SU-DHL-6 (cell line): ENCODE results near the gene MAL.

ENCODE experiments used
- H2AFZ ChIP-seq: fragments of 200-600 bp; sonication (generic); 2 replicates; pipeline ENCODE4 v1.6.1; 2014; ENCODE audit warnings: low read depth, mild to moderate bottlenecking, moderate library complexity, mixed read lengths, antibody characterized with exemption, low read length; ENCODE audit not compliant: severe bottlenecking
- H3F3A ChIP-seq: fragments of 200-600 bp; shearing (Covaris generic); 2 replicates; pipeline ENCODE4 v1.6.0; 2016; ENCODE audit warnings: antibody characterized with exemption, mild to moderate bottlenecking; ENCODE audit not compliant: insufficient read depth
- H3K27ac ChIP-seq: fragments of 200-600 bp; sonication (generic); 2 replicates; pipeline ENCODE4 v1.5.1; 2016; ENCODE audit warnings: low read depth, mild to moderate bottlenecking, low read length, moderate library complexity, mixed read lengths
- H3K27me3 ChIP-seq: fragments of 200-600 bp; sonication (generic), shearing (Covaris generic); 2 replicates; pipeline ENCODE4 v1.6.0; 2014; ENCODE audit warnings: mild to moderate bottlenecking, low read length
- H3K36me3 ChIP-seq: fragments of 200-600 bp; sonication (generic); 2 replicates; pipeline ENCODE4 v1.6.1; 2014; ENCODE audit warnings: mild to moderate bottlenecking, low read length, mixed read lengths
- H3K4me2 ChIP-seq: fragments of 300-600, 200-600 bp; shearing (Covaris generic), sonication (generic); 2 replicates; pipeline ENCODE4 v1.6.0; 2014; ENCODE audit warnings: low read length, low read depth, mild to moderate bottlenecking; ENCODE audit not compliant: poor library complexity, severe bottlenecking
- H3K4me3 ChIP-seq: fragments of 200-600 bp; sonication (generic); 2 replicates; pipeline ENCODE4 v1.5.1; 2014; ENCODE audit warnings: antibody characterized with exemption, low read length, mild to moderate bottlenecking, mixed read lengths; ENCODE audit not compliant: insufficient read depth, poor library complexity, severe bottlenecking
- H3K79me2 ChIP-seq: fragments of 200-600 bp; sonication (generic); 2 replicates; pipeline ENCODE4 v1.6.1; 2014; ENCODE audit warnings: mild to moderate bottlenecking, low read length, moderate library complexity; ENCODE audit not compliant: insufficient read depth
- H3K9ac ChIP-seq: fragments of 200-600 bp; sonication (generic); 2 replicates; pipeline ENCODE4 v1.7.0; 2014; ENCODE audit warnings: mild to moderate bottlenecking, low read length
- H3K9me2 ChIP-seq: fragments of 200-600 bp; sonication (generic); replicated peaks from 2 replicates; pipeline ENCODE4 v1.6.1; 2014; ENCODE audit warnings: low read length; ENCODE audit not compliant: insufficient read depth
- H3K9me3 ChIP-seq: fragments of 200-600 bp; sonication (generic); 2 replicates; pipeline ENCODE4 v1.6.1; 2014; ENCODE audit warnings: low read length, mixed read lengths; ENCODE audit not compliant: insufficient read depth
- H4K20me1 ChIP-seq: fragments of 200-600 bp; sonication (generic); 2 replicates; pipeline ENCODE4 v1.6.1; 2014; ENCODE audit warnings: low read depth, mild to moderate bottlenecking, antibody characterized with exemption, low read length, moderate library complexity, mixed read lengths
- CTCF ChIP-seq: fragments of 200-600 bp; sonication (generic); IDR thresholded peaks from one replicate; pipeline ENCODE4 v1.5.1; 2017; ENCODE audit warnings: antibody characterized with exemption, mild to moderate bottlenecking, low read length, moderate library complexity; ENCODE audit not compliant: insufficient read depth, poor library complexity, severe bottlenecking
- EZH2phosphoT487 ChIP-seq: fragments of 200-600 bp; sonication (generic), shearing (Covaris generic); conservative IDR thresholded peaks from 2 replicates; pipeline ENCODE4 v1.6.1; 2018; ENCODE audit warnings: mild to moderate bottlenecking, antibody characterized with exemption, low read length, moderate library complexity, mixed read lengths

MAL gene

DNA sequence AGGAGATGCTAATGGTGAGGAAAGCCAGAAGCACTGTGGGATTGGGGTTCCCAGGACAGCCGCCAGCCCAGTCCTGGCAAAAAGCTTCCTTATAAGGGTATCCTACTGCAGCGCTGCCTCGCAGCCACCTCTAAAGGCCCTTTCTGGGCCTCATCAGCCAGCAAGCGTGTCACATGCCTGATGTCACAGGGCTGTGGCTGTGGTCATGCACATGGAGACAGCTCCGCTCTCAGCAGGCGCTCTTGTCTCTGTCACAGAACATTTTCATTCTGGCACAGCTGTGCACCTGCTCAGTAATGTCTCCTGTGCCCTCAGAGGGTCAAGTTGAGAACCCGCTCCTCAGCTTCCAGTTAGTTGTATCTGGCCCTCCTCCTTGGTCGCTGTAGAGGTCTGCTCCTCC is 17.7 kb upstream of the MAL start:
- Histone ChIP-seq H3K36me3 (no peaks in the 10 kb centered on the region), H3K9me2 (no peaks in the 10 kb centered on the region), H3K27me3 (no peaks in the 10 kb centered on the region), H3K4me3 (no peak overlapping the region), H2AFZ (no peak overlapping the region), H3K9me3 (no peaks in the 10 kb centered on the region), H3K9ac (no peak overlapping the region), H3F3A (no peaks in the 10 kb centered on the region), H3K4me2 (no peak overlapping the region), H3K27ac (no peak overlapping the region), H3K79me2 (no peaks in the 10 kb centered on the region), H4K20me1 (no peaks in the 10 kb centered on the region)
- no peak for TF ChIP-seq EZH2phosphoT487
- no peak for TF ChIP-seq CTCF

DNA sequence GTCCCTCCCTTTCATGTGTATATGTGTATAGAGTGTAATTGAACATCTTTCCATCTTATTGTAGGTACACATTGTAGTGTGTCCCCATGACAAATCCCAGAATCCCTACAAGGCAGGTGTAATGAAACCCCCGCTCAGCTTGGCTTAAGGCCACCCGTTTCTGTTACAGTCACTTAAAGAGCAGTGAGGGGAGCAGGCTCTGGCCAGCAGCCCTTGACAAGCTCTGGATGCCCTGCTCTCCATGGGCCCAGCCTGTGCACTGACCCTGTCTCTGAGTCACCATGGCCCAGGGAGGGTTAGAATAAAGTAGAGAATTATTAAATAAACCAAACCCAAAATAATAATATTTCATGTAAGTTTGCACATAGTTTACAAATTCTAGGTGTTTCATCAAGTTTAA is 17.2 kb upstream of the MAL start:
- Histone ChIP-seq H3K4me2 (no peak overlapping the region), H4K20me1 (no peaks in the 10 kb centered on the region), H3K4me3 (no peak overlapping the region), H3K9me2 (no peaks in the 10 kb centered on the region), H2AFZ (no peak overlapping the region), H3K9ac (no peak overlapping the region), H3K9me3 (no peaks in the 10 kb centered on the region), H3K36me3 (no peaks in the 10 kb centered on the region), H3K27me3 (no peaks in the 10 kb centered on the region), H3K79me2 (no peaks in the 10 kb centered on the region), H3K27ac (no peak overlapping the region), H3F3A (no peaks in the 10 kb centered on the region)
- TF ChIP-seq CTCF (no peak), EZH2phosphoT487 (no peak)

GRCh38 chr2:95008996-95009395 is 16.5 kb upstream of the MAL start:
- H3K4me3 ChIP-seq = no peak overlapping the region
- no peaks in the 10 kb centered on the region for H3K79me2 ChIP-seq
- H4K20me1 ChIP-seq = no peaks in the 10 kb centered on the region

More at GRCh38 chr2:95008996-95009395, 16.5 kb upstream of the MAL start:
- no peaks in the 10 kb centered on the region for H3F3A ChIP-seq
- no peaks in the 10 kb centered on the region for H3K36me3 ChIP-seq
- no peak overlapping the region for H2AFZ ChIP-seq
- H3K27me3 ChIP-seq = no peaks in the 10 kb centered on the region
- no peak overlapping the region for H3K27ac ChIP-seq
- TF ChIP-seq EZH2phosphoT487 = no peak
- TF ChIP-seq CTCF = no peak
- no peak overlapping the region for H3K4me2 ChIP-seq
- no peak overlapping the region for H3K9ac ChIP-seq
- H3K9me2 ChIP-seq = no peaks in the 10 kb centered on the region
- H3K9me3 ChIP-seq = no peaks in the 10 kb centered on the region
